ENCODE data around the gene DBN1. TPM values are rescaled to one million over a fixed set of nuclear protein-coding genes. Genes with fewer than 3 reads are reported as not detected.

Gene DBN1
- total RNA-seq (2011; cell fraction: chromatin; rRNA removed; ENCODE audit: low replicate concordance) = 62.9 and 114 TPM in 2 replicates
- total RNA-seq (2011; cell fraction: nucleolus; rRNA removed) = 51.0 and 54.6 TPM in 2 replicates
- total RNA-seq (2011; cell fraction: nucleoplasm; rRNA removed) = 24.9 and 46.2 TPM in 2 replicates
- total RNA-seq (2014; rRNA removed) (72.9 and 87.2 TPM in 2 replicates), total RNA-seq (2014; rRNA removed; fragmentation: Illumina TruSeq; extraction: Trizol) (11.7 and 12.3 TPM in 2 replicates), total RNA-seq (2015; rRNA removed; fragmentation: Illumina TruSeq; extraction: Trizol) (27.9 and 33.0 TPM in 2 replicates), total RNA-seq (2021) (78.9 and 84.3 TPM in 2 replicates), polyA plus RNA-seq (2011; rRNA removed) (34.3 and 44.2 TPM in 2 replicates), polyA plus RNA-seq (2014; fragmentation: Illumina TruSeq; extraction: Trizol) (22.1 and 54.4 TPM in 2 replicates), polyA plus RNA-seq (2014; fragmentation: Nextera tagmentation; extraction: Ambion mirVana) (under 1 TPM; 0.25 to 0.34 TPM), polyA plus RNA-seq (2014; rRNA removed) (53.2 and 81.8 TPM in 2 replicates), polyA minus RNA-seq (2011; rRNA and poly(A)+ RNA removed) (20.0 and 24.6 TPM in 2 replicates), Bru-seq, nascent RNA (percentile 72 among the genes with signal in this experiment), BruChase-seq, experiment 1, labeled RNA remaining after a 2-hour chase (percentile 66 among the genes with signal in this experiment), BruChase-seq, experiment 2, labeled RNA remaining after a 6-hour chase (percentile 69 among the genes with signal in this experiment)
- polyA plus RNA-seq (2011; cell fraction: cytosol; rRNA removed) = 21.2 and 83.9 TPM in 2 replicates
- polyA plus RNA-seq (2011; cell fraction: nucleus; rRNA removed) = 142 and 188 TPM in 2 replicates
- polyA plus RNA-seq (2012) = 44.7 and 45.1 TPM in 2 replicates
- polyA minus RNA-seq (2011; cell fraction: cytosol; rRNA and poly(A)+ RNA removed) = 26.6 and 37.0 TPM in 2 replicates
- 30.0 and 61.5 TPM in 2 replicates for polyA minus RNA-seq (2011; cell fraction: nucleus; rRNA and poly(A)+ RNA removed)
- long read RNA-seq, experiment 1, transcript DBN1-202 (14 exons, 2,995 nt) = major isoform, 235 of 364 reads
- long read RNA-seq, experiment 1, partial matches to known transcripts = 88 of 364 reads
- long read RNA-seq, experiment 1, other reads (novel, unspliced or antisense) = 41 of 364 reads
- long read RNA-seq, experiment 2, partial matches to known transcripts = 74 of 98 reads
- long read RNA-seq, experiment 2, other reads (novel, unspliced or antisense) = 24 of 98 reads
- long read RNA-seq, experiment 3, transcript DBN1-202 (14 exons, 2,995 nt) = major isoform, 46 of 55 reads
- long read RNA-seq, experiment 3, partial matches to known transcripts = 4 of 55 reads
- long read RNA-seq, experiment 3, other reads (novel, unspliced or antisense) = 5 of 55 reads

- FAIRE-seq = no peak
- Histone ChIP-seq H3K9me1 (ENCODE audit: control insufficient read depth, insufficient read depth, low read length) (no peaks in the 10 kb centered on the region), H2AFZ (ENCODE audit: low read depth, low read length) (peak within 1 kb of the TSS; percentile 78), H3K36me3 (ENCODE audit: control insufficient read depth, insufficient read depth, low read length) (peaks cover 21% of the 10 kb centered on the region; the same call in 1 of the 3 replicates), H3K4me1 (replicated peaks in 1 of 2; ENCODE audit: control insufficient read depth in 2 of 2, insufficient read depth in 2 of 2, low read length in 2 of 2) (peaks cover 21 to 71% of the 10 kb centered on the region in 2 experiments), H4K20me1 (replicated peaks; ENCODE audit: control insufficient read depth, insufficient read depth, low read length) (no peaks in the 10 kb centered on the region; the same call in 1 of the 2 replicates), H3K27me3 (ENCODE audit: control insufficient read depth in 2 of 2, insufficient read depth in 2 of 2, low read length in 2 of 2) (no peaks in the 10 kb centered on the region), H3K27ac (ENCODE audit: extremely low read depth, low read depth, low read length) (peak within 1 kb of the TSS; percentile 79), H3K9ac (ENCODE audit: insufficient read depth in 1 of 2, low read depth in 2 of 2, low read length in 2 of 2) (peak within 1 kb of the TSS; percentile 77 to 97), H3K4me2 (ENCODE audit: insufficient read depth, low read length) (peak within 1 kb of the TSS; percentile 82), H3K79me2 (ENCODE audit: control insufficient read depth, insufficient read depth, low read length) (peaks cover 36% of the 10 kb centered on the region), H3K9me3 (replicated peaks; ENCODE audit: control insufficient read depth, insufficient read depth, low read depth, low read length) (no peaks in the 10 kb centered on the region), H3K4me3 (peak within 1 kb of the TSS; percentile 65)
- ChIA-PET CTCF (ENCODE audit: low intra/inter-chr PET ratio) (interaction anchor here (0.6 kb wide), 1 partner anchor 20 kb away, joined by 3 read pairs; no protein-coding TSS in a partner anchor), POLR2A (interaction anchor here (0.7 to 1.7 kb wide), 7 partner anchors 10 to 25 kb away, joined by 3 to 10 read pairs (median 4); no protein-coding TSS in a partner anchor)
- 4% methylated on average over 8 of the region's 69 CpGs for WGBS (ENCODE audit: insufficient coverage, low coverage, missing lambda C conversion rate)
- peak; percentile 70 to 96 (median 94) for DNase-seq (ENCODE audit: extremely low read depth in 1 of 4, low spot score in 3 of 4)
- BruUV-seq (replicated peaks) = no TSS peak
- in situ Hi-C loops (cut with MboI) (no loop called here), intact Hi-C loops (cut with micrococcal nuclease) (no loop called here)
- peak; percentile 85 for ATAC-seq
- TF ChIP-seq STAT5A (IDR thresholded peaks at IDR 0.05; ENCODE audit: borderline replicate concordance, low read length) = no peak
- TF ChIP-seq ZNF143 (CRISPR knock-in tag; IDR thresholded peaks at IDR 0.05) = no peak
- TF ChIP-seq AFF1 (IDR thresholded peaks at IDR 0.05; ENCODE audit: low read depth in 1 of 2, partially characterized antibody in 2 of 2) = no peak
- peak; percentile 76 for TF ChIP-seq POLR2G (IDR thresholded peaks at IDR 0.05; ENCODE audit: low read depth, low read length)
- TF ChIP-seq SFPQ (IDR thresholded peaks at IDR 0.05; ENCODE audit: low read depth, low read length) = no peak
- TF ChIP-seq ZNF583 (CRISPR knock-in tag; IDR thresholded peaks at IDR 0.05) = no peak
- no peak for TF ChIP-seq ZBTB17 (CRISPR knock-in tag; IDR thresholded peaks at IDR 0.05)
Measured at GRCh38 chr5:177473443-177474001, at the start of gene DBN1. Gene DBN1 (minus strand): TSS chr5:177473634. CDS start chr5:177473521, 113 bp downstream.

Data from K562 (cell line).